ENCODE data around the gene BAHD1.
"Not testable (repeated sequence)": the region's sequence is repeated elsewhere in the genome, so short reads cannot be mapped to it uniquely, and the experiment has no call there.

Gene BAHD1

GRCh38 chr15:40441565-40442531, 1.1 kb downstream of the BAHD1 start:
- no peak for DNase-seq (ENCODE audit: low read depth in 1 of 2, low spot score in 1 of 2)
- no peak for TF ChIP-seq JUND (IDR thresholded peaks at IDR 0.05; ENCODE audit: low read depth)
- in situ Hi-C loops (cut with HindIII; ENCODE audit: low pct_unique_long_range_greater_than_20kb, low sequenced_read_pairs), result no loop called here

DNA sequence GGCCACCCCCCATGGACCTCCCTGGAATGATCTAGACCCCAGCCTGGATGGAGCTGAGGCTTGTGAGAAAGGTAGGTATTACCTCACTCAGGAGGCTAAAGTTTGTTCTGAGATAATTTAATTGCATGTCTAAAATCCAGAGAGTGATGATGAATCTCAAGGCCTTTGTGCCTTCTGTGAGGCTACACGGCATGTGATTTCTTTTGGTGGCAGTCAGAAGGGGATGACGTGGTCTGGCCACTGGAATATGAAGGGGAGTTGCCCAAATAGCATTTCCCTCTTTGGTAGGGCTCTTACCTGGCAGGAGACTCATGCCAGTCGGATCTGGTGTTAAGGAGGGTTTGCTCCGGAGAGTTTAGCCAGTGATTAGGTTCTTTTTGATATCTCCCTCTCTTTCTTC, 2.5 kb downstream of the BAHD1 start:
- TF ChIP-seq JUND (IDR thresholded peaks at IDR 0.05; ENCODE audit: low read depth), result no peak
- DNase-seq (ENCODE audit: low read depth in 1 of 2, low spot score in 1 of 2), result no peak
- in situ Hi-C loops (cut with HindIII; ENCODE audit: low pct_unique_long_range_greater_than_20kb, low sequenced_read_pairs), result no loop called here

- TF ChIP-seq JUND (IDR thresholded peaks at IDR 0.05; ENCODE audit: low read depth), result no peak
- in situ Hi-C loops (cut with HindIII; ENCODE audit: low pct_unique_long_range_greater_than_20kb, low sequenced_read_pairs), result no loop called here
- no peak for DNase-seq (ENCODE audit: low read depth in 1 of 2, low spot score in 1 of 2)
These were observed 3.1 kb downstream of the BAHD1 start for GRCh38 chr15:40443846-40444245.

DNA sequence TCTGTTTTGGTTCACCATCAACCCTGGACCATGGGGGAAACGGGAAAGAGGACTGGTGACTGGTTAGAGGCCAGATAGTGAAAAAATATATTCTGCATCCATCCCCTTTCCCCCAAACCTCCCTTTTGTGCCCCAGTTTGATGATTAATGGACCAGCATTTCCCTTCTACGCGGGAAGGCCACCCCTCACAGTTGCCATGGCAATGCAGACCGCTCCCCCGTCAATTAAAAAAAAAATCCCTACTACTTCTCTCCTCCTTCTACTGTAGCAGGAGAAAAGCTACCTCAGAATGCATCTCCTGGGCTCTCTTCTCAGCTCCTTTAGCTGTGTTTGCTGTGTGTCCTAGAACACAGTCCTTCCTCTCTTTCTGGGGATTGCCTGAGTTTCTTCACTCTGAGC, 4.0 kb downstream of the BAHD1 start:
- no peak for DNase-seq (ENCODE audit: low read depth in 1 of 2, low spot score in 1 of 2)
- no peak for TF ChIP-seq JUND (IDR thresholded peaks at IDR 0.05; ENCODE audit: low read depth)
- in situ Hi-C loops (cut with HindIII; ENCODE audit: low pct_unique_long_range_greater_than_20kb, low sequenced_read_pairs), result no loop called here

GRCh38 chr15:40445421-40445922, 4.7 kb downstream of the BAHD1 start:
- no peak for TF ChIP-seq JUND (IDR thresholded peaks at IDR 0.05; ENCODE audit: low read depth)
- no peak for DNase-seq (ENCODE audit: low read depth in 1 of 2, low spot score in 1 of 2)
- in situ Hi-C loops (cut with HindIII; ENCODE audit: low pct_unique_long_range_greater_than_20kb, low sequenced_read_pairs), result no loop called here

- TF ChIP-seq JUND (IDR thresholded peaks at IDR 0.05; ENCODE audit: low read depth), result no peak
- in situ Hi-C loops (cut with HindIII; ENCODE audit: low pct_unique_long_range_greater_than_20kb, low sequenced_read_pairs), result no loop called here
- DNase-seq (ENCODE audit: low read depth in 1 of 2, low spot score in 1 of 2), result no peak
These were observed 5.4 kb downstream of the BAHD1 start for GRCh38 chr15:40446144-40446543.

DNA sequence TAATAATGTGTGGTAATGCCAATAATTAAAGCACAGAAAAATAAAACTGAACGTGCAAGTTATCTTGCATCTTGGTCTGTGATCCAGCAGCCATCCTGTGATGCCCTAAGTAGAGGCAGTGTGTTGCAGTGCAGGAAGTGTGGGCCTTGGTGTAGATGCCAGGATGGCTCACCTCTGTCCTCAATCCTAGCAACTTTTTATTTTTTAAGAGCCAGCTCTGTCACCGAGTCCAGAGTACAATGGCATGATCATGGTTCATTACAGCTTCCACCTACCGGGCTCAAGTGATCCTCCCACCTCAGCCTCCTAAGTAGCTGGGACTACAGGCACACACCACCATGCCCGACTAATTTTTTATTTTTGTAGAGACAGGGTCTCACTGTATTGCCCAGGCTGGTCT, 7.6 kb downstream of the BAHD1 start:
- DNase-seq (ENCODE audit: low read depth in 1 of 2, low spot score in 1 of 2), result no peak
- TF ChIP-seq JUND (IDR thresholded peaks at IDR 0.05; ENCODE audit: low read depth), result no peak
- in situ Hi-C loops (cut with HindIII; ENCODE audit: low pct_unique_long_range_greater_than_20kb, low sequenced_read_pairs), result no loop called here

DNA sequence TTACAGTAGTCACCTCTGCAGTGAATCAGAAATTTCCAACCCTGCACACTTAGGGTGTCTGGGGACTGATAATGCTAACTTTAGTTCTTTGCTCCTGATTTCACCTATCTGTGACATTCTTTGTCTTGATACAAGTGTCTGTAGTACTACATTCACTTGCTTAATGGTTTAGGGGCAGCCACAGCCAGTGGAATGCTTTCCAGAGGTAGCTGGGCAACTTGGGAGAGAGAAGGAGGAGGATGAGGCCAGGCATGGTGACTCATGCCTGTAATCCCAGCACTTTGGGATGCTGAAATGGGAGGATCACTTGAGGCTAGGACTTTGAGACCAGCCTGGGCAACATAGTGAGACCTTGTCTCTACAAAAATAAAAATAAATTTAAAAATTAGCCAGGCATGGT, 8.5 kb downstream of the BAHD1 start:
- in situ Hi-C loops (cut with HindIII; ENCODE audit: low pct_unique_long_range_greater_than_20kb, low sequenced_read_pairs), result no loop called here
- no peak for DNase-seq (ENCODE audit: low read depth in 1 of 2, low spot score in 1 of 2)
- no peak for TF ChIP-seq JUND (IDR thresholded peaks at IDR 0.05; ENCODE audit: low read depth)

GRCh38 chr15:40450047-40450446, 9.3 kb downstream of the BAHD1 start:
- in situ Hi-C loops (cut with HindIII; ENCODE audit: low pct_unique_long_range_greater_than_20kb, low sequenced_read_pairs), result no loop called here
- peak in 1 of 2 experiments; percentile 75 for DNase-seq (ENCODE audit: low read depth in 1 of 2, low spot score in 1 of 2)
- no peak for TF ChIP-seq JUND (IDR thresholded peaks at IDR 0.05; ENCODE audit: low read depth)

GRCh38 chr15:40451527-40452158, 10.9 kb downstream of the BAHD1 start:
- no peak for TF ChIP-seq JUND (IDR thresholded peaks at IDR 0.05; ENCODE audit: low read depth)
- in situ Hi-C loops (cut with HindIII; ENCODE audit: low pct_unique_long_range_greater_than_20kb, low sequenced_read_pairs), result no loop called here
- no peak for DNase-seq (ENCODE audit: low read depth in 1 of 2, low spot score in 1 of 2)

DNA sequence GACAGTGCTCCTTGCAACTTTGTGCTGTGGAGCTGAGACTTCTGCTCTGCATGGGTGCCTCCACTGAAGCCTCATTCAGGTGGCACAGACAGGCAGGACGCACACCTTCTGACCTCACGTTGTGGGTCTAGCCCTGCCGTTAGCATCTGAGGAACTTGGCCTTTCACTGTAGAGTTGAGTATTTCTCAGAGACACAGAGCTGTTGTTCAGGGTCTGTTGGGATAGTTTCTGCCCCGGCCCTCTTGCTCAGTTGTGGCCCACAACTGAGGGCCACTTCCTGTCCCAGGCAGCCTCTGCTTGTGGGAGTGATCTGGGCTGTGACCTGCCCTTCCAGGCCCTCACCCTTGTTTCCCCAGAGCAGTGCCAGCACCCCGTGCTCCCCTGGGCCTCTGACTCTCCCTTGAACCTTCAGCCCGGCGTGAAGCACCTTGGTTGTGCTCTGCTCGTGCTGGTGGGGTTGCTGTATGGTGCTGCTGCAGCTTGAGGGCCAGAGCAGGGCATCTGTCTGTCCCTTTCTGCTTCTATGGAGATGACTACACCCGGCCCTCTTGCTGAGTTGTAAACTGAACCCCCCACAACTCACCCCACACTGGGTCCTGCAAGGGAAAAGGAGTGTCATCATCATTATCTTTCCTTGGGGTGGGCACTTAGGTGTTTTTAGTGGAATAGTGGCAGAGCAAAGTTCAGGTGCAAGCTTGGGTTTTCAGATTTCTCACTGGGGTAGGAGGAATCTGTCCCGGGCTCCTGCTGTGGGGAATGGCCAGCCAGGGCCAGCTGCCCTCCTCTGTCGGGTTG, 11.7 kb downstream of the BAHD1 start:
- DNase-seq (ENCODE audit: low read depth in 1 of 2, low spot score in 1 of 2), result no peak
- no peak for TF ChIP-seq JUND (IDR thresholded peaks at IDR 0.05; ENCODE audit: low read depth)
- in situ Hi-C loops (cut with HindIII; ENCODE audit: low pct_unique_long_range_greater_than_20kb, low sequenced_read_pairs), result no loop called here

DNA sequence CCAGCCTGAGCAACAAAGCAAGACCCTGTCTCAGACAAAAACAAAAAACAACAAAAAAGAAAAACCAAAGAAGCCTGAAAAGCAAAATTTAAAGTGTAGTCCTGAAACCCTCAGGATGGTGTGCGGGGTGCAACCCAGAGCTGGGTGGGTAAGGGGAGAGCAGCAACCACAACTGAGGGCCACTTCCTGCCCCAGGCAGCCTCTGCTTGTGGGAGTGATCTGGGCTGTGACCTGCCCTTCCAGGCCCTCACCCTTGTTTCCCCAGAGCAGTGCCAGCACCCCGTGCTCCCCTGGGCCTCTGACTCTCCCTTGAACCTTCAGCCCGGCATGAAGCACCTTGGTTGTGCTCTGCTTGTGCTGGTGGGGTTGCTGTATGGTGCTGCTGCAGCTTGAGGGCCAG, 13.2 kb downstream of the BAHD1 start:
- in situ Hi-C loops (cut with HindIII; ENCODE audit: low pct_unique_long_range_greater_than_20kb, low sequenced_read_pairs), result not testable (repeated sequence)

More for the DNA sequence above, 13.2 kb downstream of the BAHD1 start:
- not testable (repeated sequence) for DNase-seq (ENCODE audit: low read depth in 1 of 2, low spot score in 1 of 2)

All from T47D (cell line).